Activated naive CD8-positive, alpha-beta T cell treated with anti-CD3 and anti-CD28 coated beads, Interleukin-2, amount 50 U/mL, for 16 hours (primary cell): ENCODE data around the gene MSL1.

Experiments
- DNase-seq: peaks from one replicate; pipeline ENCODE4 v3.0.0-alpha.2; 2020; ENCODE audit warnings: low read depth, low spot score

The MSL1 gene

GRCh38 chr17:40173778-40174135 is 52.0 kb downstream of the MSL1 start:
- no peak for DNase-seq

GRCh38 chr17:40174514-40174913 is 52.7 kb downstream of the MSL1 start:
- DNase-seq = no peak

DNA sequence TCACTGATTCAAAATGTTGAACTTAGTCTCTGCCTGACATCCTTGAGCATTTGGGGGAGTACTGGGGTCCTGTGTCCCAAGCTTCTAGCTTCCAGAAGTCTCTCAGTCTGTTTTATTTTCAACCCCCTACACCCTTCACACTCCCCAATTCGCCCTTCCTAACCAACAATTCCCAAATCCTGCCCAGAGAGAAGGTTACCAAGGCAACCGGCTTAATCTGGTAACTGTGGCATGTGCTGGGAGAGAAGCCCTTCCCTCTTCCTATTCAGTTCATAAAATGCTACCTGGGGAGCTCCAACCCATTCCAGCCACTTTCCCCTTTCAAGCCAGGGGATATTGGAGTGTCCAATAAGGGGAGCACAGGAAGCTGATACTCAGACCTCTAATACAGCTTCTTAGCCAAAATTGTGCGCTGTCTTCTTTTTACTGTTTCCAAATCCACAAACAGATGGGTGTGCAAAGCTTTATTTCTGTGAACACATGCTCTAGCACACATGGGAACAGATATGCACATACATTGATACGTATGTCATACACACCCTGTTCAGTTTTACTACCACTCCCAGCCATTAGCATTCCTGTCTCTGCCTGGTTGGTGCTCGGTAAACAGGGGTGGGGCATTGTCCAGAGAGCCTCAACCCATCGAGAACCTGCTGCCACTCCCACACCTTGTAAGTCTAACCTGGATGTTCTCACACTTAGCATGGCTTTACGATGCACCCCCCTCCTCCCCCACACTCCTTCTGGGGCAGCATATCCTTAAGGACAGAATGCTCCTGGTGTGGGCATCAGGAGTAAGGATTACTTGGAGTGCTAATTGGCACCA is 54.4 kb downstream of the MSL1 start:
- DNase-seq = no peak

DNA sequence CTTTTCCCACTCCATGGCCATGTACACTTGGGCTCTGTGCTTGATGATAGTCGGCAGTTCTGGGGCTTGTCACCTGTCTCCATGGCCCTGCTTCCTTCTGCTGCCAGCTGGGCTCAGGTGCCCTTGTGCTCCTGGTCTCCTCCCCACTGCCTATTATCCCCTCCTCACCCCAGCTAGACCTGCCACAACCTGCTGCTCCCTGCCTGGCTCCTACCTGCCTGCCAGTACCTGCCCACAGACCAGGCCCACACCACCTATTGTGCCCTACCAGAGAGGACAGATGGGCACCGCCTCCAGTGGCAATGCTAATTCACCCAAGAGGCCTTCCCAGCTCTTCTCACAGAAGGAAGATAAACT is 55.0 kb downstream of the MSL1 start:
- no peak for DNase-seq

- DNase-seq = peak; percentile 77
These were observed 55.6 kb downstream of the MSL1 start, which contains the start of gene RAPGEFL1 for GRCh38 chr17:40177275-40177874. Gene RAPGEFL1, plus strand, starts transcription at chr17:40177470. Its CDS starts 392 bp downstream, at chr17:40177862.

DNA sequence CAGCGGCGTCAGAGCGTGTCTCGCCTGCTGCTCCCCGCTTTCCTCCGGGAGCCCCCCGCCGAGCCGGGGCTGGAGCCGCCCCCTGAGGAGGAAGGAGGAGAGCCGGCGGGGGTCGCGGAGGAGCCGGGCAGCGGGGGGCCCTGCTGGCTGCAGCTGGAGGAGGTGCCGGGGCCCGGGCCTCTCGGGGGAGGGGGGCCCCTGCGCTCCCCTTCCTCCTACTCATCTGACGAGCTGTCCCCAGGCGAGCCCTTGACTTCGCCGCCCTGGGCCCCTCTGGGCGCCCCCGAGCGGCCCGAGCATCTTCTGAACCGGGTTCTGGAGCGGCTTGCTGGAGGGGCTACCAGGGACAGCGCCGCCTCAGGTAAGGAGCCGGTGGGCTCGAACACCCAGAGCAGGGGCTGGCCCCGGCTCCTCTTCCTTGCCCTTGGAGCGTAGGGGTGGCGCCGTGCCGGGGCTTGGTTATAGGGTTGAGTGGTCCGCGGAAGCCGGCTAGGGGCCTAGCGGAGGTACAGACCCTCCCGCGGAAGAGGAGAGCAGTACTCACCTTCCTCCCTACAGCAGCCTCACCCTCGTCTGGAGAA is 56.3 kb downstream of the MSL1 start:
- no peak for DNase-seq

DNA sequence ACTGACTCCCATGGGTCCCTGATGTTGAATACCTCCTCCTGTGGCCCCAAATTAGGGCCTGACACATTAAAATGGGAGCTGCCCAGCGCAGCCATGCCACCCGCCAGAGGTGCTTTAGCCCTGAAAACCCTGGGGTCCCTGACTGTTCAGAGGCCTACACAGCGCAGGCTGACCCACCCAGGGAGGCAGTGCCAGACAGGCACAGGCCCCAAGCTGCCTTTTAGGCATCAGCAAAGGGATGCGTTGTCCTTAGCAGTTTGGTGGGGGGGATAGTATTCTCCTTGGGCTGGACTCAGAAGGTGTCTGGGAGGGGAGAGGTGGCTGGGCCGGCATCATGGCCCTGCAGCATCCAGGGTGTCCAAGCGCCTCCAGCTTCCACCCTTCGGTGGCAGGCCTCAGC is 56.9 kb downstream of the MSL1 start:
- no peak for DNase-seq

DNA sequence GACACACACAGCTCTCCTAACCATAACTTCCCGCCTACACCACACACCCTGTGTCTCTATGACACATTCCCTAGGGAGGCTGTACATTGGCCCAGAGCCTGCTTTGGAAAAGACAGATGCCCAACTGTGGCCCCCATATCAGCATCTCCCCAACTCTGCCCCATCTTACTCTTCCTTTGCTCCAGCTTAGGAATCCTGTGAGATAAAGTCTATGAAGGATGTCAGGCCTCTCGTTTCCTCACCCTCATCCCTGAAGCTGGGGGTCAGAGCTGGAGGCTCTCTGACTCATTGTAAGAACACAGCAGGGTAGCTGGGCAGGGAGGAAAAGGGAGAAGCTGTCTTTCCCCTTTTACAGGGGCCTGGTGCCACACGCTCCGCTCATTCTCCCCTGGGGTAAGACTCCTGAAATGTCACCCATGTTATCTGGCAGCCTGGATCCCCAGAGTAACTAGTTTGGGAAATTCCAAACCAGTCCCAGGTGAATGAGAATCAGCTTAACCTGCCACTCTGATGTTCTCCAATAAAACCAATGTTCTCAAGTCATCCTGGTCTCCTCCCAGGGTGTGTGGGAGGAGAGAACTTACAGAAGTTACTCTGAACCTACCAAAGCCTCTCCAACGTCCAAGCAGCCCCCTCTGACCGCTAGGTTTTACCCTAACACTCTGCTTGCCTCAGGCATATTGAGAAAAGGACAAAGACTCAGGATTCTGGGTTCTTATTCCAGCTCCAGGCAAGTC is 58.3 kb downstream of the MSL1 start:
- DNase-seq = no peak

DNA sequence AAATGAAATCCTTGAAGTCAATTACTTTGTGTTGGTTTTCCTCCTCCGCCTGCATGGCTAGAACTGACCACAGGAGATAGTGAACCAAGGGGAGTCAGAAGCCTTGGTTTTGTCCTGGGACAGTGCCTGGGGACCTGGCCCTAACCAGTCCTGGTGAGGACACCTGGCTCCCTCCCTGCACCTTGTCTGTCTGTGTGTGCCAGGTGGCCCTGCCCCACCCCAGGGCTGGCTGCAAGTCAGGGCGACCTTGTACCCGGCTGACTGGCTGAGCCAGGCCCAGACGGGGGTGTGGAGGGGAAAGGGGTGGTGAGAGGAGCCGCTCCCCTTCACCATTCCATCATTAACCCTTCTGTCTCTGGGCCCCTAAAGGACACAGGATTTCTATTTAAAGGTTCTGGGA is 58.9 kb downstream of the MSL1 start:
- no peak for DNase-seq

GRCh38 chr17:40181205-40181604 is 59.4 kb downstream of the MSL1 start:
- no peak for DNase-seq

DNA sequence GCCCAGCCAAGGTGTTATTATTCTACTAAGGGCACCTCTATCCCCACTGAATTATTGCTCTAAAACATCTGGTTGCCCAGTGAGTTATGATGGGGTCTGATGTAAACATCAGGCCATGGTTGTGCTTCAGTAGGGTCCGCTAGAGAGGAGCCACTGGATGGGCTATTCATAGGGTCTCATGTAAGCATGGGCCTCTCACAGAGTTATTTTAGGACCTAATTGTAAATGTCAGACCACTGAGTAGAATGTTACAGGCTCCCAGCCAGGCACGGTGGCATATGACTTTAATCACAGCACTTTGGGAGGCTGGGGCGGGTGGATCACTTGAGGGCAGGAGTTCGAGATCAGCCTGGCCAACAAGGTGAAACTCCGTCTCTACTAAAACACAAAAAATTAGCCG is 60.8 kb downstream of the MSL1 start:
- DNase-seq = no peak
